KG1 (cell line): ENCODE data around the gene CACNA2D4.

Experiments used
- DNase-seq: peaks from one replicate; lab custom pipeline; 2025; lab: John Stamatoyannopoulos, UW

CACNA2D4 gene

DNA sequence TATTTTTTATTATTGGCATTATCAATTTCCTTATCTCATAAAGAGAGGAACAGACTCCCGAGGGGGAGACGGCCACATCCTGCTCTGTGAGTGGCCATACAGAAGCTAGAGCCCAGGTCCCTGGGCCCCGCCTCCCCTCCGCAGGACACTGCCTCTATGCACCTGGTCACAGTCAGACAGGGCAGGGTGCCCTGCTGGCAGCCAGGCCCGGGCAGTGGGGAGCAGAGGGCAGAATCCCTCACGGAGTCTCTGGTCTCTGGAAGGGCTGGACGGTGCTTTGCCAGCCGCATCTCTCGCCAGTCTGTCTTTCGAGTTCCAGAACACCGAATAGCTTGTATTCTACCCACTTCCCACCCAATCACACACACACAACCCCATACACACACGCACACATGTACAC is 16.4 kb upstream of the CACNA2D4 start:
- DNase-seq: no peak

DNA sequence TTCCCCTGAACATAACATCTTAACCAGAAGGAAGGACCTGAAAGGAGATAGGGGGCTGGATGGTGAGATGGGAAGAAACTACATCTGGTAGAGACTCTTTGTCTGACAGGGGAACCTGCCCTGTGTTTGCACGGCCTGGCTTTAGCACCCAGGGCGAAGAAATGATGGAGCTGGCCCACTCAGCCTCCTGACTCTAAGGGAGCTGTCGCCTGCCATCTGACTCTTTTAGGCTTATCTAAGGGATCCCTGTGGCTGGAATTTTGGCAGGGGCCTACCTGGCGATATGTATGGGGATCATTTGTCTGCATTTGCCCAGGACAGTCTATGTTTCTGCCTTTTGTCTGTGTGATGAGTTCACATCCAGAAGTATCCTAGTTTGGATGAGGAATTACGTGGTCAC is 15.6 kb upstream of the CACNA2D4 start:
- no peak for DNase-seq

DNA sequence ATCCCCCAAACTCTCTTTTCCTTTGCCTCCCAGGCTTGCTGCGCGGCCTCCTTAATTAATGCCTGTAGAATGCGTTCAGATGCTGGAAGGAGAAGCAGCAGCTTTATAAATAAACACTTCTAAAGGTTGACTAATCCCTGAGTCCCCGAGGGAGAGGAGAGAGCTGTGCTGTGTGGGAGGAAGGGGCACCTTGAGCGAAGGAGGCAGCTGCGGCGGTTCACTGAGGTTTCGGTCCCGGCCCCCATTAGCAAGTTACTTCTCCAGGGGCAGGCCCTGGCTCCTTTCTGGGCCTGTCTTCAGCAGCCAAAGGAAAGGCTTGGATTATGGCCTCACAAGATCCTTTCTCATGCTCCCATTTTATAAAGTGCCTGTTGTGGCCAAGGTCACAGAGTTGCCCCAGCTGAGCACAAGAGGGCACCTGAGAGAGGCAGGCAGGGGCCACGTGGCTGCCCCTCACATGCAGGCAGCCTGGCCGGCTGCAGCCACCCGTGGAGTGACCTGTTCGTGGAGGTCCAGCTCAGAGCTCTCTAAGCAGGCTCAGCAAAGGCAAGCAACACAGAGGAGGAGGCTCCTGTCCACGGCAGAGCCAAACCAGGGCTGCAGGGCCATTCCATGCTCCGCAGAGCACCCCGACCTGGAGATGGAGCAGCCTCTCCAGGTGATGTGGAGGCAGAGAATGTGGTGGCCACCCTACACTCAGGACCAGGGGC is 15.0 kb upstream of the CACNA2D4 start:
- no peak for DNase-seq

DNA sequence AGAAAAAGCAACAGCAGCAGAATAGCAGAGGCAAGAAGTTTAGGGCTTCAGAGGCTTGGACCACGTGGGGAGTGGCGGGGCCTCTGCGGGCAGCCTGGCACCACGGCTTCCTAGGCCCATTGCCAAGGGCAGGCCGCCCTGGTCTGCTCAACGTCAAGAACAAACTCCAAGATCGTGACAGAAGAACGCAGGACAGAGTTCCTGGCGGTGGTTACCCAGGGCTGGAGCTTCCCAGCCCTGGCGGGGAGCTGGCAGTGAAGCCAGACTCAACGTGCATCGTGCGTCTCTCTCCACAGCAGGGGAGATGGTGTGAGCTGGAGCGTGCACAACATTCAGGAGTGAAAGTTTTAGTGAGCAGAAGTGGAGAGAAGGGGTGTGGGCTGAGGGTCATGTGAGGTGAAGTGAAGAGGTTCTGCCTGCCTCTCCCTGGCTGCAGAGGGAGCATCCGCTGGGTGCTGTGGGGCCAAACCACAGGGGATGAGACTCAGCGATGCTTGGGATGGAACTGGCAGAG is 13.9 kb upstream of the CACNA2D4 start:
- DNase-seq: no peak

DNA sequence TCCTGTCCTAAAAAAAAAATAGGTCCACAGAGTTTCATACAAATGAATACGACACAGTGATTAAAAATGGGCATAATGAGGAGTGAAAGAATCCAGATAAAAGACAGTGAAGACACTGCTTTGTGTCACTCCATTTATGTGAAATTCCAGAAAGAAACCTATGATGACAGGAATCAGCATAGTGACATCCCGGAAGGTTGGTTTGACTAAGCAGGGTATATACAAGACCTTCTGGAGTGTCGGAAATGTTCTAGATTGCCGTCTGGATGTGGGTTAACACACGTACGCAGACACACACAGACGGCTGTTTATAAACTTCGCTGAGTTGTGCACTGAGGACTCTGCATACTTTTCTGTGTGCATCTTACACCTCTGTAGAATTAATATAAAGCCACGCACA is 13.2 kb upstream of the CACNA2D4 start:
- DNase-seq: no peak

DNA sequence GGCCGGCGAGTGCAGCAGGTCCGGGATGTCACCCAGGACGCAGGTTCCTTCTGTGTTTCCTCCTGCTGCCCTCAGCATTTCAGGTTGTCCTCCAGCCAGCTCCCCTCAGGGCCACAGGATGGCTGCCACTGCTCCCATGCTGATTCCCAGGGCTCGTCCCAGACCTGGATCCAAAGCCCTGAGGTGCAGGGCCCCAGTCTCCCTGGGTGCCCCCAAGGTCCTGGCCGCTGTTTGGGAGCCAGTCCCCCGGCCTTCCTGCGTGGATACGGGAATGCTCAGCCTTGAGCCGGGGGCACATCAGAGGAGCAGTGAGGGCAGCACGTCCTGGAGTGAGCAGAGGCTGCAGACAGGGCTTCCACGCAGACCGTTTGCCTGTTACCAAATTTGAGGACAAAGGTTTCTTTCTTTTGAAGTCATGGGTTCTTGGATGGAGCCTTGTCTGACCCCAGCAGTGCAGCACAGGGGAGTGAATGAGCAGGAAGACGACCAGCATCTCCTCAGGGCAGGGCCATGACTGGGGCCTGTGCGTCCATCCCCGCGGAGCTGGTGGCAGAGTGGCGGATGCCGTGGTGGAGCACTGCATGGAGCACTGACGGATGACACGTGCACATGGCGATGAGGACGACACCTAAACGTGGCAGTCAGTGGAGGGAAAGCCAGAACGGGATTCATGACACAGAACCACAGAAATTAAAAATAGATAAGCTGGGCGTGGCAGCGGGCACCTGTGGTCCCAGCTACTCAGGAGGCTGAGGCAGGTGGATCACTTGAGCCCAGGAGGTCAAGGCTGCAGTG is 12.5 kb upstream of the CACNA2D4 start:
- no peak for DNase-seq

DNA sequence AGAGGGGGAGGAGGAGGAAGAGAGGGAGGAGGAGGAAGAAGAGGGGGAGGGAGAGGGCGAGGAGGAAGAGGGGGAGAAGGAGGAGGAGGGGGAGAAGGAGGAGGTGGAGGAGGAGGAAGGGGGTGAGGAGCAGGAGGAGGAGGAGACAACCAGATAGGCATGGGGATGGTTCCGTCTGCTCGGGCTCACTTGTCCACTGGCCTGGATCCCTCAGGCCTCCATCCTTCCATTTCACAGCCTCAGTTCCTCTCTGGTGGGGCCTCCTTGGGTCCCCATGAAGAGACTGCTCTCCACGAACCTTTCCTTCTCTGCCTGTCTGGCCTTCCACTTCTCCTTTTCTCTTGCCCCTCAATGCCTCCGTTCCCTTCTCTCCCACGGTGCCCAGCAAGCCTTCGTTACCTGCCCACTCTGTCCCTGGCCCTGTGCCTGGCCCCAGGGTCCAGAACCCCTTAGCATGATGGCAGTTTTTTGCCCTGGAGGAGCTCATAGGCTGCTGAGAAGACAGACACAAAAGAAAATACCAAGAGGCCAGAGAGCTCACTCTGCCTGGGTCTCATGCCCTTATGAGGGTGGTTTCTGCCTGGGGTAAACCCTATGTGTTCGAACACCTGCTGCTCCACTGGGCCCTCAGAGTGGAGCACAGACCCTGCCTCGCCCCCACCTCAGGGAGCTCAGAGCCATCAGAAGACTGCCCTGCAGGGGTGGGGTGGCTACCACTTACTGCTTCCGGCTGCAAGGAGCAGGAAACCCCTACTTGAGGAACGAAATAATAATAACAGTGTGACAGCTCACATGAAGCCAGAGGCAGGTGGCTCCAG is 11.7 kb upstream of the CACNA2D4 start:
- DNase-seq: no peak

DNA sequence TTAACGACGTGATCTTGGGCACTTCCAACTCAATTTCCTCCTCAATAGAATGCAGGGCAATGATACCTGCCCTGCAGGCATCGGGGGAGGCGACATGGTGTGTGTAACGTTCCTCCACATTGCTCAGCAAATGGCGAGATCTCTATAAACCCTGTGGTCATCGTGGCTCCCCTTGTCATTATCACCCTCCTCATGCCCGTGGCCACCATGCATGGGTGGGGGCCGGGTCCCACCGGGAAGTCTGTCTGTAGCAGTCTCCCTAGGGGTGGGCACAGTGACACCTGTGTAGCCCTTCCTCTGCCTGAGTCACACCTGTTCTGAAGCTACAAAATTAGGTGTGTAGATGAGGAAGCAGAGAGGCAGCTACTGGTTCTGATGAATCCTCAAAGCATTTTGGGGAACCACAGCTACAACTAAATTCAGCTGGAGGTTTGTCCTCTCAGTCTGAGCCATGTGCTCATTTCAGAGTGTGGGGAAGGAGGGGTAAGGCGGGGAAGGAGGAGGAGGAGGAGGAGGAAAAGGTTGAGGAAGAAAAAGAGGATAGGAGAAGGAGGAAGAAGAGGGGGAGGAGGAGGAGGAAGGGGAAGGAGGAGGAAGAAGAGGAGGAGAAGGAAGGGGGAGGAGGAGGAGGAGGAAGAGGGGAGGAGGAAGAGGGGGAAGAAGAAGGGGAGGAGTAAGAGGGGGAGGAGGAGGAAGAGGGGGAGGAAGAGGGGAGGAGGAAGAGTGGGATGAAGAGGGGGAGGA is 11.0 kb upstream of the CACNA2D4 start:
- DNase-seq: no peak

DNA sequence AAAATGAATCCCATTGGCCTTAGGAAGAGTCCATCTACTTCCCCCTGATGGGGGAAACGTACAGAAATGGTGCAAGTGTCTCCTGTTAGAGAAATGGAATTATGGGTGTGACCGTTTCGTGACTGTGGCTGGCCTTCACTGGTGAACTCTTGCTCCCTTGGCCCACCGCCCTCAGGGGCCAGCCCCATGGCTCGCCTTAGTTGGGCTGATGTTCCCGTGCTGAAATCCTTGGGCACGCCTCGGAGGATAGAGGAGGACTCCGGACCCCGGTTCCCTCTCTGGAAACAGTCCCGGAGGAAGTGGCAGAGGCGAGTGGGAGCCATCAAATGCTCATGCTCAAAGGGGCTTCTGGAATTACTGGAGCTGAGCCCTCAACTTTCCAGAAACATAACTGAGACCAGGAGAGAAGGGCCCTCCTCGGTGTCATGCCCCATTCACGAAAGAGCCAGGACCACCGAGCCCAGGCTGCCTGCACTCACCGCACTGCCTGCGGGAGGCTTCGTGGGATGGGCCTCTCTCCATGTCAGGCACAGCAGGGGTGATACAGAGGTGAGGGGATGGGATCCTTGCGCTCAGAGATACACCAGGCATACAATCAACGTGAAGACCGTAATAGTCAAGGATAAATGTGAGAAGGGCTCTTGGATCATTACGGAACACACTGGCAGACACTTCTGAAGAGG is 10.1 kb upstream of the CACNA2D4 start:
- no peak for DNase-seq

DNA sequence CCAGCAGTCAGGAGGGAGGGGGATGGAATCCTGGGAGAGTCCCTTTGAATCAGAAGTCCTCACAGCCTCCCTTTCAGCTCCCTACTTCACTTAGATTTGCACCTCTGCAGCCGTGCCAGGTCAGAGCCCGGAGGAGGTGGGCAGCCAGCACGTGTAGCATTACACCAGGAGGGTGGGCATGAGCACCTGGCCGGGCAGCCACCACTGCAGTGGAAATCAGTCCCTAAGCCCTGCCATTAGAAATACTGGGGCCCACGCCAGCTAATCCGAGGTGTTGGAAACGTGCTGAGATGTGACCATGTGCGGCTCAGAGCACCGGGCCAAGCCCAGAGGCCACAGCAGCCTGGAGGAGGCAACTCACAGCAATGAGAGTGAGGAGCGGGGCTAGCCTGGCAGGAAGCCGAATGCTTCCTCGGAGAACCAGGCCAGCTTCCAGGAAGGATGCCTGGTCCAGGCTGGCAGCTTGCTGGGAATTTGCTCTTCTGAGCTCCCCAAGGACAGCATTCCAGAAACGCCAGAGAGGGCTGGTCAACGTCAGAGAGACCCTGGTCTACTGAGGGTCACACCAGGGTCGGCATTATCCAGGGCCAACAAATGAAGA is 9.4 kb upstream of the CACNA2D4 start:
- DNase-seq: no peak

DNA sequence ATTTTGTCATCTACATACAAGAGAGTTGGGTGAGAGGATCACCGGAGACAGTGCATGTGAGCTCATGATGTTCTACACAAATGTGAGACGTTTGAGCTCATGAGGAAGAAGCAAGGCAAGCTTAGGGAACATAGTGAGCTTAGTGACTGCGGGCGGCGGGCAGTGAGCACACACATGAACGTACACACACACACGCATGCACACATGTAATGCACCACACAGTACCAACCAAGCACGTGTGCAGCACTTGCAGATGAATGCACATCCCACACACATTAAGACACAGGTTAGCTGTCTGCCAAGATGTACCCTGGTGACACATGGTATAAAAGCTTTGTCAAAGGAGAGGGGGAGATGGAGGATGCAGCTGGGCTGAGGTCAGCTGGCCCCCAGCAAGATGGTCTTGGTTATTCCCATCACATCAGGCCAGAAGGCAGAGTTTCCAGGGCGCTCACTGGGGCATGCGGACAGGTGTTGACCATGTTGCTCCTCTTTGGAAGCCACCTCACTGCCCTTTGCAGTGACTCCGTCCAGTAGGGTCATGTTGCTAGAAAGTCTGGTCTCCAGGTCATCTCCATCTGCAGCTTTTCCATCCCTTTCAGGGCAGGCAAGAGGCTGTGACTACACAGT is 8.7 kb upstream of the CACNA2D4 start:
- DNase-seq: no peak

DNA sequence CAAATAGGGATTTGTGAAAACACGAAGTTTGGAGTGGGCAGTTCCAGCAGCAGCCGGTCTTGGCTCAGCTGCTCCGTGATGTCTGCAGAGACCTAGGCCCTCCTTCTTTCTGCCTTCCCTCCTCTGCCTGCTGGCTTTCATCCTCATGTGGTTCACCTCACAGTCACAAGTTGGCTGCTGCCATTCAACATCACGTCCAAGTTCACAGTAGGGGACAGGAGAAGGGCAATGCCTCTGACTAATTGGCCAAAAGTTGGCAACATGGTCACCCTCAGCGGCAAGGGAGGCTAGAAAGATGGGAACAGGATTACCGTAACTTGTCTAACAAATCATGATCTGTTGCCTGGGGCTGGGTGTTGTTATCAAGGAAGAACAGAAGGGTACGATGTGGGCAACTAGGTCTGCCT is 7.8 kb upstream of the CACNA2D4 start:
- DNase-seq: no peak

DNA sequence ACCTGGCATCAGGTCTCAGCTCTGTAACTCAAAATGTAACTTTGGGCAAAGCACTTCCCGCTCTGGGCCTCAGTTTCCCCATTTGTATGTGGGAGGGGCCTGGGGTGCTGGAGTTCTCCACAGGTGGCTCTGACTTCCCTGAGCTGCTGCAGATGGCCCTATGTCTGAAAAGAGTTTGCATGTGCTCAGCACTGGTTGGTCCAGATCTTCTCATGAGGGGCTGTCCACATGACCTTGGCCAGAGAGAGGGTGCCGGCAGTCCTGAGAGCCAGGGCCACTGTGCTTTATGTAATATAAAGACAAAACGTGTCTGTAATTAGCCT is 7.2 kb upstream of the CACNA2D4 start:
- no peak for DNase-seq

DNA sequence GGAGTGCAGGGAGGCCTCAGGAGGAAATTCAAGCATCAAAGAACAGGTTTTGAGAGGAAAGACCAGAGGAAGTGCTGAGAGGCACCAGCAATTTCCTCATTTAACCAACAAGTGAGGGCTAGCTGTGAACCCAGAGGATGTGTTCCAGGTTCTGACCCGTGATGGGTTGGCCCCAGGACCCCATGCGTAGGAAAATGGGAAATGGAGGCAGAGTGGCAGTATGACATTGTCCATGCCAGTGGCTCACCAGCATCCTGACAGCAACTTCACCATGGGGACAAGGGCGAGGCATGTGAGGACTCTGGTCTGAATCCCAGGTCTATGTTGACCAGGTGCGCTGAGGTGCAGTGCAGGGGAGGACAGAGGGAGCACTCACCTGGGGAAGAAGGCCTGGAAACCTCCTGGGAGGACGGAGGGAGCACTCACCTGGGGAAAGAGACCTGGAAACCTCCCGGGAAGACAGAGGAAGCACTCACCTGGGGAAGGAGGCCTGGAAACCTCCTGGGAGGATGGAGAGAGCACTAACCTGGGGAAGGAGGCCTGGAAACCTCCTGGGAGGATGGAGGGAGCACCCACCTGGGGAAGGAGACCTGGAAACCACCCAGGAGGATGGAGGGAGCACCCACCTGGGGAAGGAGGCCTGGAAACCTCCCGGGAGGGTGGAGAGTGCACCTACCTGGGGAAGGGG is 6.7 kb upstream of the CACNA2D4 start:
- DNase-seq: no peak

DNA sequence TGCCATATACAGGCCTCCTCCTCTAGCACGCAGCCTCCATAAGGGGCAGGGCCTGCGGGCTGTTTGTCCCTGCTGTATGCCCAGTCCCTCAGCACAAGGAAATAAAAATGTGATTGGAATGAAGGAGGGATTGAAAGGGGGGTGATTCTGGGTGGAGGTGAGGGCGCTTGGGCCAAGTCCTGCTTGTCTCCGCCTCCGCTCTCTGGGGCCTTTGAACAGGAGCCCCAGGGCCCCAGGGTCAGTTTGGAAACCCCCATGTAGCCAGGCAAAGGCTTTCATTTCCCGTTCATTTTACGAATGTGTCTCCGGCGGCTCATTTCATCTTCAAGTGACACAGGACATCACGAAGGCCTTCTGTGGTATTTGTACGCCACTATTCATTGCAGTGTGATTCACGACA is 4.5 kb upstream of the CACNA2D4 start:
- no peak for DNase-seq

DNA sequence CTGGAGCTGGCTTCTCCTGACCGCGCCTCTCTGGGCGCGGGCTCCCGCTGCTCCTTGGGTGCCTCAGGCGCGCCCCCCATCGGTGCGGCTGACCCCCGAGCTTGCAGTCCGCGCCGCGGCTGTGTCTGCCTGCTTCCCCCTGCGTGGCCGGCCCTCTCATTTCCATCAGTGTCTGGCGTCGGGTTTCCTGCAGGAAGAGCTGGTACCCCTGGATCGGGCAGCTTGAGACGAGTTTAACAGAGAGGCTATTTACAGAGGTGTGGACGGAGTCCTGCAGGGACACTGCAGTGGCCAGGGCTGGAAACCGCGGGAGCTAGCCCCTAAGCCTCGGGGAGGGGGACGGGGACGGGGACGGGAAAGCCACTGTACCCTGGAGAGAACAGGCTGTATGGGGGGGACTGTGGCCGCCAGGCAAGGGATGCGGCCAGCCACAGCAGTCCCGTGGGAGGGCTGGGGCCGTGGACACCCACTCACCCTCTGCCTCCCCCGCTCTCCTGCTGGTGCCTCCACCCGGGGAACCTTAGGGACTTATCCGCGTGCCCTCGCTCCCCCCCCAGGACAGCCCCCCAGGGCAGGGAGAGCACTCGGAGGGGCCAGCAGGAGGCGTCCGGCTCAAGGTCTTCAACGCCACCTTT is 3.7 kb upstream of the CACNA2D4 start:
- DNase-seq: no peak

DNA sequence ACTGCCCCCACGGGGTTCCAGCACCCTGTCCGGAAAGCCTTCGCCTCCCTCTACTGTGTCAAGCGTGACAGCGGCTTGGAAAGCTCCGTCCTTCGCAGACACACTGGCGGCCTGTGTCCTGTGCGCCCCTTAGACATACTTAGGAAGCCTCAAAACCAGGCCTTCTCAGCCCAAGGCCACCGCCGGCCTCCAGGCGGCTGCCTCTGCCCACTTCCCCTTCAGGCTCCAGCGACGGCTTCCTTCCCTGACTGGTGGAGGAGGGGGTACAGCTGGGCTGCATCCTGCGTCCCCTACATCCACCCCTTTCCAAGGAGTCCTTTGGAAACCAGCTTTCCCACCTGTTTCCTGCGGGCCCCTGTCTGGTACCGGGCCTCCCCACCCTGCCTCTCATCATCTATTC is 2.5 kb upstream of the CACNA2D4 start:
- DNase-seq: peak; percentile 44

DNA sequence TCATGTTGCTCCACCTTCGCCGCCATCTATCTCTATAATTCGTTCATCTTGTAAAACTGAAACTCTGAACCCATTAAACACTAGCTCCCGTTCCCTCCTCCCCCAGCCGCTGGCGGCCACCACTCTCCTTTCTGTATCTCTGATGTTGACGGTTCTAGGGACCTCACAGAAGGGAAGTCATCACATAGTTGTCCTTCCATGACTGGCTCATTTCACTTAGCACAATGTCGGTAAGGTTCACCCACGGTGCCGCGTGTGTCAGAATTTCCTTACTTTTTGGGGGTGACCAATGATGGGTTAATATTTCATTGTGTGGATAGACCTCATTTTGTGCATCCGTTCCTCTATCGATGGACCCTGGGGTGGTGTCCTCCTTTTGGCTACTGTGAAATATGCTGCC is 2.0 kb upstream of the CACNA2D4 start:
- DNase-seq: no peak

DNA sequence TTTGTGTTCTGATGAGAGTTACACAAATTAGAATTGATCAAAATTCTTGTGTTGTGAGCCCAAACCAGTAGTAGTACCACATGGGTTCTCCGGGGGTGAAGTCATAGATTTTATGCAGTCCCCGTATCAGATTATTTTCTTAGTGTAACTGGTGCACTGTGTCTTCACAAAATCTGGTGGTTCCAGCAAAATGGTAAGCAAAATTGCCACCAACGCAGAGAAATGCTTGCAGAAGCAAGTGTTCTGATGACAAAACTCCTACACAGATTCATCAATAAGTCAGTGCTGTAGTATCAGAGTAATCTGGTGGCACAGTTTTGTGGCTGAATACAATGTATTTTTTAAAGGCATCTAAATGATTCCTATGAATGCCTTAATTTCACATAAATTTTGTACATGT is 1.3 kb upstream of the CACNA2D4 start:
- no peak for DNase-seq

DNA sequence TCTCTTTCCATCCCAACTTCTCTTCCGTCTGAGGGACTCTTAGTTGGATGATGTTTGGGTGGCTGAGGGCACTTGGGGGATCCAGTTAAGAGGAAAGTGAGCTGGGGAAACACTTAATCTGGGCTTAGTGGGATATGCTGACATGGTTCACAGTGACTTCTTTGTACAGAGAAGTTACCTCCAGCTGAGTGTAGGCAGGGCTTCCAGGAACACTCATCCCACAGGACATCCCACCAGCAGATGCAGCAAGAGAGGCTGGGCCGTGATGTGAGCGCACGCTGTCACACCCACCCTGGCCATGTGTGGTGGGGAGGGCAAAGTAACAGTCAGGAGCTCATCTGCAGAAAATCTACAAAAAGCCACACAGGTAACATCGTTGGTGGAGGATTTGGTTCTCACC is 832 bp upstream of the CACNA2D4 start:
- no peak for DNase-seq
